ENCODE measurements around the gene SLC39A7. TPM values are rescaled to one million over a fixed set of nuclear protein-coding genes. Genes with fewer than 3 reads are reported as not detected.

Gene SLC39A7
- total RNA-seq, 1 experiment from 2014 or later: 130 TPM

GRCh38 chr6:33177552-33178446 is 22.9 kb upstream of the SLC39A7 start:
- no TSS peak for BruUV-seq (replicated peaks)
- H3K9me3 ChIP-seq (ENCODE audit: control insufficient read depth in 1 of 2, insufficient read depth in 1 of 2, low read depth in 1 of 2, low read length in 2 of 2): no peaks in the 10 kb centered on the region
- TF ChIP-seq CBX3 (IDR thresholded peaks at IDR 0.05; ENCODE audit: low read depth): no peak
- no peak for TF ChIP-seq RAD21 (IDR thresholded peaks at IDR 0.05; ENCODE audit: low read depth)
- H2AFZ ChIP-seq (ENCODE audit: low read depth, low read length, poor library complexity, severe bottlenecking): no peak overlapping the region
- H3K9ac ChIP-seq (ENCODE audit: low read length): no peak overlapping the region
- intact Hi-C loops (cut with micrococcal nuclease): no loop called here
- no peak for DNase-seq (ENCODE audit: low read depth, low spot score)
- H3K9me2 ChIP-seq (ENCODE audit: insufficient read depth): no peaks in the 10 kb centered on the region
- H3K27me3 ChIP-seq (ENCODE audit: insufficient read depth, low read length): no peaks in the 10 kb centered on the region
- H3K27ac ChIP-seq (ENCODE audit: low read depth, low read length): no peak overlapping the region
- H4K20me1 ChIP-seq (ENCODE audit: insufficient read depth): no peaks in the 10 kb centered on the region
- ATAC-seq: no peak
- no peaks in the 10 kb centered on the region for H3K36me3 ChIP-seq (ENCODE audit: control insufficient read depth in 1 of 2, insufficient read depth in 2 of 2, low read length in 2 of 2)
- no peaks in the 10 kb centered on the region for H3K4me1 ChIP-seq (ENCODE audit: control insufficient read depth in 1 of 2, insufficient read depth in 2 of 2, low read length in 2 of 2)
- no peaks in the 10 kb centered on the region for H3K79me2 ChIP-seq (ENCODE audit: insufficient read depth, low read length)
- H3K4me2 ChIP-seq (ENCODE audit: low read length): no peak overlapping the region
- no peak overlapping the region for H3K4me3 ChIP-seq (replicated peaks in 1 of 2; ENCODE audit: low read depth in 1 of 2, low read length in 2 of 2)
- ChIA-PET CTCF (no interaction called here), RAD21 (ENCODE audit: low non-redundant PET in 1 of 2, low total read pairs in 2 of 2, uncharacterized antibody in 2 of 2, unreplicated experiment in 2 of 2) (no interaction called here), POLR2A (no interaction called here)

GRCh38 chr6:33178755-33179475 is 21.8 kb upstream of the SLC39A7 start:
- BruUV-seq (replicated peaks): no TSS peak
- ATAC-seq: no peak
- RAD21 ChIA-PET (ENCODE audit: low non-redundant PET in 1 of 2, low total read pairs in 2 of 2, uncharacterized antibody in 2 of 2, unreplicated experiment in 2 of 2): no interaction called here
- CTCF ChIA-PET: no interaction called here
- Histone ChIP-seq H3K4me1 (ENCODE audit: control insufficient read depth in 1 of 2, insufficient read depth in 2 of 2, low read length in 2 of 2) (peaks cover 0 to 7% of the 10 kb centered on the region in 2 experiments; a peak in 2 of 4 replicates), H3K9ac (ENCODE audit: low read length) (no peak overlapping the region), H3K9me2 (ENCODE audit: insufficient read depth) (no peaks in the 10 kb centered on the region), H3K79me2 (ENCODE audit: insufficient read depth, low read length) (no peaks in the 10 kb centered on the region), H3K27me3 (ENCODE audit: insufficient read depth, low read length) (no peaks in the 10 kb centered on the region), H4K20me1 (ENCODE audit: insufficient read depth) (no peaks in the 10 kb centered on the region), H3K27ac (ENCODE audit: low read depth, low read length) (no peak overlapping the region), H2AFZ (ENCODE audit: low read depth, low read length, poor library complexity, severe bottlenecking) (no peak overlapping the region), H3K4me3 (replicated peaks in 1 of 2; ENCODE audit: low read depth in 1 of 2, low read length in 2 of 2) (no peak overlapping the region), H3K9me3 (ENCODE audit: control insufficient read depth in 1 of 2, insufficient read depth in 1 of 2, low read depth in 1 of 2, low read length in 2 of 2) (no peaks in the 10 kb centered on the region), H3K4me2 (ENCODE audit: low read length) (no peak overlapping the region), H3K36me3 (ENCODE audit: control insufficient read depth in 1 of 2, insufficient read depth in 2 of 2, low read length in 2 of 2) (no peaks in the 10 kb centered on the region)
- intact Hi-C loops (cut with micrococcal nuclease): no loop called here
- DNase-seq (ENCODE audit: low read depth, low spot score): no peak
- POLR2A ChIA-PET: no interaction called here
- no peak for TF ChIP-seq ZNF274 (IDR thresholded peaks at IDR 0.05; ENCODE audit: low read depth, low read length)
- no peak for TF ChIP-seq JUND (IDR thresholded peaks at IDR 0.05)
- no peak for TF ChIP-seq POLR2AphosphoS5 (IDR thresholded peaks at IDR 0.05; ENCODE audit: low read depth, low read length)
- no peak for TF ChIP-seq ZFX (IDR thresholded peaks at IDR 0.05)
- no peak for TF ChIP-seq CTCF (IDR thresholded peaks at IDR 0.05 in 2 of 3, conservative IDR thresholded peaks at IDR 0.05 in 1 of 3; ENCODE audit: borderline replicate concordance in 1 of 3, insufficient read depth in 1 of 3, low read depth in 2 of 3, low read length in 2 of 3)
- no peak for TF ChIP-seq EZH2 (IDR thresholded peaks at IDR 0.05)
- TF ChIP-seq CEBPB (IDR thresholded peaks at IDR 0.05; ENCODE audit: low read depth): no peak
- no peak for TF ChIP-seq SRF (IDR thresholded peaks at IDR 0.05; ENCODE audit: low read depth)
- TF ChIP-seq FOSL1 (IDR thresholded peaks at IDR 0.05; ENCODE audit: low read depth): no peak
- no peak for TF ChIP-seq POLR2A (IDR thresholded peaks at IDR 0.05; ENCODE audit: borderline replicate concordance, extremely low read depth, insufficient read depth, insufficient read length)
- TF ChIP-seq EZH2phosphoT487 (IDR thresholded peaks at IDR 0.05; ENCODE audit: borderline replicate concordance): no peak
- no peak for TF ChIP-seq ATF3 (IDR thresholded peaks at IDR 0.05)
- no peak for TF ChIP-seq MAX (IDR thresholded peaks at IDR 0.05)
- TF ChIP-seq CBX3 (IDR thresholded peaks at IDR 0.05; ENCODE audit: low read depth): no peak
